NCI-H1436 (cell line): ENCODE results near the gene PPP2R2B.

Source experiments
- DNase-seq: peaks from one replicate; lab custom pipeline; 2025; lab: John Stamatoyannopoulos, UW

Gene PPP2R2B

DNA sequence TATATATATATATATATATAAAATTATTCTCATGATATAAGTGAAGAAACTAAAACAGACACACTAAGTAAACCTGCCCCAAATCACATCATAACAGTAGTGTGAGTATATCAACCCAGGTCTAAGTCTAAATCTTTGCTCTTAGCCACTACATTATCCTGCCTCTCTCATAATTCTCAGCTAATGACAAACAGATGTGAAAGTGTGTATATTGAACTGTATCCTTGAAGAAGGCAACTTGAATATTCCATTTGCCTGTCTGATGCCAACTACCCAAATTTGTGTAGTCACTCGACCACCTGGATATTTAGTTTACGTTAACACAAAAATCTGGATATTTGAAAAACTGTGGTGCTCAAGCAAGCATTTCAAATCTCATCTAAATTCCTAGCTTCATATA is 97.4 kb downstream of the PPP2R2B start:
- no peak for DNase-seq

DNA sequence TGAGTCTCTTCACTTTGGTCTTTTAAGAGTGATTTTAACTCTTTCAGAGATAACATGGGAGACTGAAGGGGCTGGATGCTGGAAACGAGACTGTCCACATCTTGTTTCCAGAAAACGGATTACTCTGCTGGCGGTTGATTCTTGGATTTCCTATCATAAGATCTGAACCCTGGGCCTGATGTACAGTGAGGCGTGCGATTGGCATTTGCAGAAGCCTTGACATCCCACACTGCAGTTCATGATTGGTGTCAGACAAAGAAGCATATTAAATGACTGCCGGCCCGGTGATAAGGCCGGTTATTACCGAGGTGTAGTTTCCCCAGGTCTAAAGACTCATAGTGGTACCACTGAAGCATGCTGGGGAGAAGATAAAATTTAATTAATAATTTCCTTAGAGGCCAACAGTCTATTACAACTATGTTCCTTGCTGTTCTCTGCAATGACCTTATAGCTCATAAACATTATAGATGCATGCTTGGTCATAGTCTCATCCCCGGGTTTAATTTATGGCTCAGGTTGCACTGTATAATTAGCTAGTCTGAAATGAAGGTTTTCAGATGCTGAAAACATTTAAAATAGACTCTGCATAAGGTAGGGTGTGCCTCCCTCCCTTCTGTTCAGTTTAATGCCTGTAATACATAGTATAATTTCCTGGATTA is 99.2 kb downstream of the PPP2R2B start:
- no peak for DNase-seq

DNA sequence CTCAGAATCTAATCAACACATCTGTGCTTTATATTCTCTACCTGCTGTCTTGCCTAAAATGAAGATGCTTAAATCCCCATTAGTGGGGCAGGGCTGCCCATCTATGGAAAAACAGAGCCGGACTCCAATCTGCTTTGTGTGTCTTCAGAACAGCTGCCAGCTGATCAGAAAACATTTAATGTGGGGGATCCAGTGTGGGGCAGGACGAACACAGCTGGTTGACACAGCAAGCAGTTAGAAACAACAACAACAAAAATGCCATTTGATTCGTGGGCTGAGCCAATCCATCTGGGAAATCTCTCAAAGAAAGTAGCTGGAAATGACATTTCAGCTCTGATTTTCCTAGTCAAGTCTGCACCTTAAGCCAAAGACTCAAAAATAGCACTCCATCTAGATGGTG is 99.8 kb downstream of the PPP2R2B start:
- no peak for DNase-seq

DNA sequence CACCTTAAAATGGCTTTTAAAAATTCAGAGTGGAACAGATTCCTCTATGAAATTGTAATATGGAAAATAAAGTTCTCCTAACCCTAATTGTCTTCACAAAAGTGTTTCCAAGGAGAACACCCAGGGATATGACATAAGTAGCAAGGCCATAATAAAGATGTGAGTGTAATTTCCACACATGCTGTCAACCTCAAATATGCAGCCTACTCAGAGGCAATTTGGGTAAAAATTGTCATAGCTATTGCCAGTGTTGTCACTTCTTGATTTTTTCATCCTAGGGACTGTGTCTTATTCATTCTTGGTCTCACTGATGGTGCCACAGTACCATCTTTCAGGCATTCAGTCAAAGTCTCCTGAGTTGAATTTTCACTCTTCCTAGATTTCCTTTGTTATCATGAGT is 100.3 kb downstream of the PPP2R2B start:
- DNase-seq = no peak

DNA sequence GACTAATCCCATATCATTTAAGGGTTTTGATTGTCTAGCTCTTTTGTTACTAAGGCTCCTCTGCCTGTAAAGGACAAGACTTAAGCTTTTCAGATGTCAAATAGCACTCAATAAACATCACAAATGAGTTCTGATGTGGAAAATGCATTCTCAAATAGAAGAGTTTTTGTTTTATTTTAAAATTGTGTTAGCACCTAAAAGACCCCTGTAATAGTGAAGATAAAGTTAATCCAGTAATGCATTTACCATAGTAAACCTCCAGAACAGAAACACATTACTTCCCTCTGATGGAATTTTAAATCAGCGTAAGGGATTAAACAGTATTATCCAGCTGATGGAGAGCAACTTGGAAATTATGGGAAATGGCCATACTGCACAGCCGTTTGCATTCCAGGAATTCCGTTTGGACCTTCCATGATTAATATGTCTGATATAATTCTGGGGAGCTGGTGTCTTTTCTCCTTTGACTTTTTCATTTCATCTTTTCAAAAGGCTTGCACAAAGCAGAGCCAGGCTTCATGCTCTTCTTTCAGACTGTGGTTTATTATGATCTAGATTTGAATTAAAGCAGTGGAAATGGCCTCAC is 105.6 kb downstream of the PPP2R2B start:
- DNase-seq = no peak

DNA sequence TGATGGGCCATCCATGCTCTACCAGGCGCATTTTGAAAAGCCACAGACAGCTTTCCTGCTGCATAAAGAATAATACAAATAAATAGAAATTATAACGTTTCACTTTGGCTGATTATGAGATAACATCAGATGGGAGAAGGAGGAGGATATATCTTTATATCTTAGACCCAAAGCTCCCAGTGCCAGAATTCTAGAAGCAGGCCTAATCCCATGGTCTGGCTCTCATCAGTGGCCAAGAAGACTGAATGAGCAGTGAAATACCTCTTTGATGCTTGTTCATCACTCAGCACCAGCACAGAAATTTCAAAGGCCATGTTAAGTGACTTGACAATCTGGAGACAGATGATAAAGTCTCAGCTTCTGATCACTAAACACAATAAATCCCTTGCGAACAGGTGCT is 107.6 kb downstream of the PPP2R2B start:
- no peak for DNase-seq

DNA sequence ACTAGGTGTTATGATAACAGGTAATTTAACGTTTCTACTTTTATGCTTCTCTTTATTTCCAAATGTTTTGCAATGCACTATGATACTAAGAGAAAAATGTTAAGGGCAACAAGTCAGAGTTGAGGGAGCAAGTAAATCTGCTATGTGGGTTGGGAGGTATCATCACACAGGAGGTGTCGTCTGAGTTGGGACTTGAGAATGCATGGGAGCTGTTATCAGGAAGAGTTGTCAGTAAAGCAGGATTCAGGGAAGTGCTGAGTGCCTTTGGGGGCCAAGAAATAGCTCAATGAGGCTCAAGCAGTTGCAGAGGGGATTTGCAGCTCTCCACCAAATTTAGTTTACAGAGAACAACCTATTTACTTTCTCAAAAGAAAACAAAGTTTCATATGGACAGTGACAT is 108.0 kb downstream of the PPP2R2B start:
- no peak for DNase-seq

DNA sequence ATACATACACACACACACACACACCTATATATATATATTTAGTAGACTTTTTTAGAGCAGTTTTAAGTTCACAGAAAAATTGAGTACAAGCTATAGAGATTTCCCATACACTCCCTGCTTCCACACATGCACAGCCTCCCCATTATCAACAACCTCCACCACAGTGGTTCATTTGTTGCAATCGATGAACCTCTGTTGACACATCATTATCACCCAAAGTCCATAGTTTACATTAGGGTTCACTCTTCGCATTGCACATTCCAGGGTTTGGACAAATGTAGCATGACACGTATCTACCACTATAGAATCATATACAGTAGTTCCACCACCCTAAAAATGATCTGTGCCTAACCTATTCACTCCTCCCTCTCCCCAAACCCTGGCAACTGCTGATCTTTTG is 111.0 kb downstream of the PPP2R2B start:
- DNase-seq = no peak

DNA sequence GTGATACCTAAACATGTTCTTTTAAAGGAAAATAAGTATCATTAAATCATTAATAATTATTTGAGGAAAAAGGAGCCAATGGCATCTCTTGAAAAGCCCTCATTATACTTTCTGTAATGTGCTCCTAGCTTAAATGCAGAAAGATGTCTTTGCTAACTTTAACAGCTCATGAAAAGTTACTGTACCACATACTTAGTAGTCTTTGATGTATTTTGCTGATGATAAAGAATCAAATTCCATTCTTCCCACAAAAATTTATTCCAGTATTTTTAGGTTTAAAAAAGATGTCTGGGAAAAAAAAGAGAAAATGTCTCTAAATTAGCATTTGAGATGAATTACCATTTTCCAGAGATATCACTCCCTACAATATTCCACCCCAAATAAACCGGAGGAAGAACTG is 112.5 kb downstream of the PPP2R2B start:
- DNase-seq = no peak

DNA sequence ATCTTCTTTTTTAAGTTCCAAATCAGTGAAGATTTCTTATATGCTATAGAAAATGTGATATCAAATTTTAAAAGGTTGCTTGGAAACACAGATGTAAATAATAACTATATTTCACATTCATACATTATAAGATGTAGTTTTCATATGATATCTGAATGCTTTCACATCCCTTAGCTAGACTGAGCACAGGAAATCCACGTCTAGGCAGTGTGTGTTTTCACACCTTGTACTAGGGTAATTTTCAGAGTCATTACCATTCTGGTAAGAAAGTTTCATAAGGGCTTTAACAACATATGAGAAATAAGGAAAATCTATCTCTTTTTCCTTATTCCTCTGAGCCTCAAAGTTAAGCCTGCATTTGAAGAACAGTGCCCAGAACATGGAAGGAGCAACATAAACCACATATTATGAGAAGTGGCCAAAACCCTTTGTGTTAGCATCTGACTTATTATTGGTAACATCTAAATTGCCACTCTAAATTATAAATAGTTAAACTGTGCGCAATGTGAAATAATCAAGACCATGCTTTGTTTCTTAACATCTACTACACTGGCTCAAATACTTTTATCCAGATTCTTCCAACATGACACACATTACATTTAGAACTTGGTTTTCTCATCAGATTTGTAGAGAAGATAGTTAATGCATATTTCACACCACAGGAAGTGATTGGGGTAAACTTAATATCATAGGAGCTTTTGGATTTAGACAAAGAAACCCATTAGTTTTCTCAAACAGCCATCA is 113.3 kb downstream of the PPP2R2B start:
- no peak for DNase-seq

DNA sequence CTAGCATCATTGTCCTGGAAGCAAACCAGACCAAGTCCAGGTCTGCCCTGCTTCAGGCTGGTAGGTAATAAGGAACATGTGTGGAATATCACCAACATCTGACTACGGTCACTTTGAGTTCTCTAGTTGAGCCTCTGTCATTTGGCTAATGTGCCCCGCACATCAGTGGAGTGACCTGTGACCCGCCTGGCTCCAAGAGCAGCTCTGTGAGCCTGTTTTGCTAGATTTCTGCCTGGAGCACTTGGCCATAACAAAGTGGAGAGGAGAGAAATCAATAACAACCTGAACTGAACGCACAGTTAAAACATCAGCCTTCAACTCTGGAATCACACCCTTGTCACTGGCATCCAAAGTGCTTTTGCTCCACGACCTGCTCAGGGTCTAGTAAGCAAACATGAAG is 115.7 kb downstream of the PPP2R2B start:
- DNase-seq = no peak

DNA sequence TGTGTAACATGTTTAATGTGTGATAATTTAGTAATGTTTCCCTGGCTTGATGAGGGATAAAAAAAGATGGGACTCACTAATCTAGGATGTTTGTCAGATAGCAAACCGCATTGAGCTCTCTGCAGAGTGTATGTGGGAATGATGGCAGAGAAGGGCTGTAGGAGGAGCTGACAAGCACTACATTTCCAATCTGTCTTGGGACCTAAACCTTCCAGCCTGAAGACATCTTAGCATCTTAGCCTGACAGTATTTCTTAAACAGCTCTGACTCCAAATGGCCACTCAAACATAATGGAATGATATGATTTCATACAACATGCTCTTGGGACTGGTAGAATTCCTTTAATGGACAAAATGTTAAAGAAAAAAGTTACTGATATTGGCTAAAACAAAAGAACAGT is 116.7 kb downstream of the PPP2R2B start:
- no peak for DNase-seq

DNA sequence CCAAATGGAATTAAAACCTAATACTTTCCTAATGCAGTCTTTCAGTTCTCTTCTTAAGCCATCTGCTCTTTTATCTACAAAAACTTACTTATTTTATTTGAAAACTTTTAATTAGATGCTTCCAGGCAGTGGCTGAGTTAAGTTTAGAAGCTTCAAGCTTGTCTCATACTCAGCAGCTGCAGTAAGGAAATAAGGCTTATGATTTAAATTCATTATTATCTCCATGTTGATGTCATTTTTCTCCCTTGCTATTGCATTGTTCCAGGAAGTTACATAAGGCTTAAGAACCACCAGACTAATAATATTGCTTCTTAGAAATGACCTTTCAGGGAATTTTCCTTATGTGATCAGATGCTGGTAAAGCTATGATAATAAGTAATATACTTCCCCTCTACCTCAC is 119.6 kb downstream of the PPP2R2B start:
- no peak for DNase-seq

DNA sequence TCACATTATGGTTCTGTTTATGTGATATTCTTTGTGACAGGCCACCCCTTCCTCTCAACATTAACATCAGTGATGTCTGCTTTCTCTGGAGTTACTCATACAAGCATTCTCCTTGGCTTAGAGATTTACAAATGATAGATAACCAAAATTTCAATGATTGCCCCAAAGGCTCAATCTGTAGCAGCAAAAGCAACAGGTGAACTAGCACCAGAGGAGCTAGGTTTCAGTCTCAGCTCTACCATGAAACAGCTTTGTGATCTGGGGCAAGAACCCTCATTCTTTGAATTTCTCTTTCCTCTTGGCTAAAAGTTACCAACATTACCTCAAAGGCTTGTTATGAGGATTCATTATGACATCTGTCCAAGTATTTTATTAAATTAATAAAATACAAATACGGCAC is 120.5 kb downstream of the PPP2R2B start:
- no peak for DNase-seq

DNA sequence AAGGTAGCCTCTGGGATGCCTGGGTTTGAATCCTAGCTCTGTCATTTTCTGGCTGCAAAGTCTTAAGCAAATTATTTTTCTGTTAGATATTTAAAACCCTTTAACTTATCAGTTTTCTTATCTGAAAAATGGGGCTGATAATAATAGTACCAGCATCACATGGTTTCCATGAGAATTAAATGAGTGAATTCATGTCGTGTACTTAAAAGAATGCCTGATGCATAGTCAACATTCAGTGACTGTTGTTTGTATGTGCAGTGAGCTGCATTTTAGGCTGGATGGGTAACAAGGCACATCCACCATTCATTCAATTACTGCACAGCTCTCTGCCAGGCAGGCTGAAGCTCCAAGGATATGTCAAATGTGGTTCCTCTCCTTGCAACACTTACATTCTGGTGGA is 122.0 kb downstream of the PPP2R2B start:
- DNase-seq = no peak

DNA sequence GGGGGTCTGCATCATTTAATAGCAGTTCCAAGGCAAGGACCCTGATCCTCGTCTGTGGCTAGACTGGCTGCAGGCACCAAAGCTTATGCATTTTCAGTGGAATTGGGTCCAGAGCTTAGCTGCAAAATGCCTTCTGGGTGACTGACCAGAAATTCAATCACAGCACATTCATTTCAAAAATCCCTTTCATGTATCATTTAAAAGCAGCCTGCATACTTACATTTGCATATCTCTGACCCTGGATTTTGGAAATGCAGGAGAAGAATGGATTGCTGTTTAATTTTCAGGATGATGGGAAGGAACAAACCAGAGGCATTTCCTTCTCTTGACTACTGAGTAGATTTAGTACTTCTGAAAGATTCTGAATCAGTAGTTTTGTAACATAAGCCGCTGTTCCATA is 122.8 kb downstream of the PPP2R2B start:
- no peak for DNase-seq

DNA sequence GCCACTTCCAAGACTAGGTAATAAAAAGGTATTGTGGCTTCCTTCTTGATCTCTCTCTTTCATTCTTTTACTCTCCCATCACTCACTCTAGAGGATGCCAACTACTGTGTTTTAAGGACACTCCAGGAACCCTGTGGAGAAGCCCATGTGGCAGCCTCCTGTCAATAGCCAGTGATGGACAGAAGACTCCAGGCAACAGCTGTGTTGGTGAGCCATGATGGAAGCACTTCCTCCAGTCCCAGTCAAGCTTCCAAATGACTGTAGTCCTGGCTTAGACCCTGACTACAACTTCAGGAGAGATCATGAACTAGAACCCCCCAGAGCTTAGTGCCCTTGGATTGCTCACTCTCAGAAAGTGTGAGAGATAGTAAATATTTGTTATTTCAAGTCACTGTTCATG is 123.9 kb downstream of the PPP2R2B start:
- no peak for DNase-seq

DNA sequence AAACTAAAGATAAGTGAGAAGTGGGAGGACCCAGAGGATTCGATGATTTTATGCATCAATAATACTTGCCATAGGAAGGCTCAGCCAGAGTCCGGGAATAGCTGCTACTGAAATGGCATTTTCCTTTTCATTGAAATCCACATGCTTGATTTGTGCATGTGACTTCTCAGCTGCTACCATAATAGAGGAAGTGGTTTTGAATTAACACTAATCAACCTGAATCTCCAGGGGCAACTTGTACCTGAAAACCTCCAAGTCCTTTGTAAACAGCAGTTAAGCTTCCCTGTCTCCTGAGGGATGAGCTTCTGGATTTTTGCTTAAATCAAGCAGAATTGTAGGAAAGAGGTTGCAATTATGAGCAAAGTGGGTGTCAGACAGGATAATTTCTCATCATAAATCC is 124.9 kb downstream of the PPP2R2B start:
- peak; percentile 73 for DNase-seq

DNA sequence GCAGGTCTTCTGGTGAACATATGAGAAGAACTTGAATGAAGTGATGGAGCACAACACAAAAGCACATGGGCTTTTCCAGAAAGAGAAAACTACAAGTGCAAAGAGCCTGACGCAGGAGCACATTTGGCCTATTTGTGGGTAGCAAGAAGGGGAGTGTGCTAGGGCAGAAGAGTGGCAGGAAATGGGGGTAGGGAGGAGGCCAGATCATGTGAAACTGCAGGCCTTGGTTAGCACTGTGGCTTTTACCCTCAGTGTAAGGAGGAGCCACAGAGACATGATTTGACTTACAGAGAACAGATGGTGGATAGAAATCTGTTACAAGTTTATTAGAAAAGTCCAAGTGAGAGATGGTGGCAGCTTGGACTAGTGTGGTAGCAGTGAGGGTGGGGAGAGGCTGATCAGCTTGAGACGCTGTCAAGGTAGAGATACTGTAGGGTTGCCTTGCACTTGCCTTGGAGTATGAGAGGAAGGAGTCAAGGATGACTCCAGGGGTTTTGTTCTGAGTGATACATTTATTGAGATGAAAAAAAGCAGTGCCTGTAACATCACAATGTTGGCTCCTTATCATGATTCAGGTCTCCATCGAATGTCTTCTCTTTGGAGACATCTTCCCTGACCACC is 126.7 kb downstream of the PPP2R2B start:
- no peak for DNase-seq

DNA sequence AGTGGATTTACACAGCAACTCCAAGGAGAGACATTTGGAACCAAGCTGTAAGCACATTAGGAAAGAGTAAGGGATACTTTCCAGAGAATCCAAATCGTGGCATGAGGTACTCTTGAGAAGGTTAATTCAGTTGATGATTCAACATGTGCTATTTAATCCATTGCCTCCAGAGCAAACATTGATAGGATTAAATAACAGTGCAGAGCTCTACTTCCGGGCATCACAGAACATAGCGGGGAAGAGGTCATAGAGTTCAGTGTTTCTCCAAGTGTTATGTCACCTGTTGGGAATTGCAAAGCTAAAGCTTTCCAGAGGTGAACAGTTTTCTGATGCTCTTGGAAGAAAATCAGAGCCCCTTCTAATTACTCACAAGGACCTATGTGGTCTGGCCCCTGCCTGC is 127.5 kb downstream of the PPP2R2B start:
- no peak for DNase-seq

DNA sequence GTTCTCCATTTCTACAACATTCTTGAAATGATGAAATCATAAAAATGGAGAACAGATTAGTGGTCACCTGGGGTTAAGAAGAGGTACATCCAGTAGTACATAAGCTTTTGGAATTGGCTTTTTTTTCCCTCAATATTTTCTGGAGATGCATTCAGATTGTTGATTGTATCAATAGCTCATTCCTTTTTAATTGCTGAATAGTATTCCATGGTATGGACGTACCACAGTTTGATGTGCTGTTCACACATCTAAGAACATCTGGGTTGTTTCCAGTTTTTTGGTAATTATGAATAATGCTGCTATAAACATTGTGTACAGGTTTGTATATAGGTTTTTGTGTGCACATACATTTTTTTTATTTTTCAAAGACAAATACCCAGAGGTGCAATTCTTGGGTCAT is 130.0 kb downstream of the PPP2R2B start:
- DNase-seq = no peak

DNA sequence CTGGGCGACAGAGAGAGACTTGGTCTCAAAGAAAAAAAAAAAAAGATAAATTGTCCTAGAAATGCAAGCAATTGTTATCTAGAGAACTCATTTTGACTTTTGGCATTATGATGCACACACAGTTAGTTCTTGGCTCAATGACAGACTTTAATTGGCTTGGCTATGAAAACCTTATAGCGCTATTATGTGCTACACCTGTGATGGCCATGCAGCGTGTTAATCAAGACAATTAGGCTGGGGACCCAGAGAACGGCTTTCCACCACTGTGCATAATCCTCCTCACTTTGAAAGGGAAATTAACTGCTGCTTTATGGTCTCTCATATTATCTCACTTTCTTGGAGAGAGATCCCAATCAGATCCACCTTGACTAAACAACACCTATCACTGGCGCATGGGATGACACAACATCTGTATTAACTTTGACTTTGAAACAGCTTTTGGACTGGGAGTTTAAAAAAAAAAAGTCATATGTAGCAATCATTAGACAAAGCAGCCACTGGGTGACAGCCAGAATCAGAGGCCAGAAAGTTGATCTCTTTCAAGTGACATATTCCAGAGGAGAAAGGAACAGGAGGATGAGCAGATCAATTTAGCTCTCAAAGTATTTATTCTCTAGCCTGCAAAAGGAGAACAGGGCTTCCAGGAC is 132.5 kb downstream of the PPP2R2B start:
- DNase-seq = peak; percentile 63
